Karpas-422 (cell line): ENCODE results near the gene NPBWR2. TPM values are rescaled to one million over a fixed set of nuclear protein-coding genes. Genes with fewer than 3 reads are reported as not detected.

Source experiments
- DNase-seq: peaks from one replicate; pipeline ENCODE4 v3.0.0-alpha.2; 2015
- H2AFZ ChIP-seq: fragments of 200-600 bp; sonication (generic); 2 replicates; pipeline ENCODE4 v1.6.1; 2014; ENCODE audit warnings: antibody characterized with exemption, low read length, mixed read lengths
- H3K27ac ChIP-seq: fragments of 200-600 bp; sonication (generic); 2 replicates; pipeline ENCODE4 v1.5.1; 2014; ENCODE audit warnings: mild to moderate bottlenecking, low read length, moderate library complexity
- H3K27me3 ChIP-seq: fragments of 200-600 bp; sonication (generic); 2 replicates; pipeline ENCODE4 v1.6.1; 2014; ENCODE audit warnings: low read length, mixed read lengths
- H3K36me3 ChIP-seq: fragments of 200-600 bp; sonication (generic); 2 replicates; pipeline ENCODE4 v1.6.1; 2014; ENCODE audit warnings: low read length, mixed read lengths; ENCODE audit not compliant: insufficient read depth
- H3K4me1 ChIP-seq: fragments of 200-600 bp; sonication (generic); 2 replicates; pipeline ENCODE4 v1.6.1; 2014; ENCODE audit warnings: mild to moderate bottlenecking, low read length, mixed read lengths
- H3K4me2 ChIP-seq: fragments of 200-600 bp; sonication (generic); 2 replicates; pipeline ENCODE4 v1.6.1; 2014; ENCODE audit warnings: low read length, low read depth, mild to moderate bottlenecking; ENCODE audit not compliant: poor library complexity, severe bottlenecking
- H3K4me3 ChIP-seq: fragments of 200-600 bp; sonication (generic); 2 replicates; pipeline ENCODE4 v1.5.1; 2014; ENCODE audit warnings: mild to moderate bottlenecking, antibody characterized with exemption, low read length, mixed read lengths
- H3K79me2 ChIP-seq: fragments of 200-600 bp; sonication (generic); 2 replicates; pipeline ENCODE4 v1.6.1; 2014; ENCODE audit warnings: mild to moderate bottlenecking, low read length, mixed read lengths
- H3K9ac ChIP-seq: fragments of 200-600 bp; sonication (generic); 2 replicates; pipeline ENCODE4 v1.6.0; 2014; ENCODE audit warnings: low read length
- H3K9me2 ChIP-seq: fragments of 200-600 bp; sonication (generic), shearing (Covaris generic); replicated peaks from 2 replicates; pipeline ENCODE4 v1.6.0; 2014; ENCODE audit warnings: mild to moderate bottlenecking, low read length, moderate library complexity; ENCODE audit not compliant: insufficient read depth
- H3K9me3 ChIP-seq: fragments of 300-700, 200-600 bp; sonication (generic); 2 replicates; pipeline ENCODE4 v1.6.1; 2014; ENCODE audit warnings: low read length, mixed read lengths
- H4K20me1 ChIP-seq: fragments of 200-600 bp; sonication (generic); 2 replicates; pipeline ENCODE4 v1.6.1; 2014; ENCODE audit warnings: mild to moderate bottlenecking, antibody characterized with exemption, low read length, low read depth; ENCODE audit not compliant: insufficient read depth
- total RNA-seq: library from RNA; depleted of rRNA; stranded (reverse); fragments of >200 nt; shearing (Covaris generic); gene quantifications from 2 replicates; pipeline ENCODE4 v1.2.3, GENCODE V29; 2014; ENCODE audit warnings: low replicate concordance

Gene NPBWR2
- total RNA-seq, 1 experiment from 2014 or later = not detected

GRCh38 chr20:64083804-64084684 is 23.3 kb downstream of the NPBWR2 start, which contains the start of gene LKAAEAR1:
LKAAEAR1 (minus strand) TSS chr20:64084398; CDS start chr20:64084219, 179 bp downstream.
- Histone ChIP-seq H3K4me1 (peaks cover 30% of the 10 kb centered on the region), H3K9ac (peak within 1 kb of the TSS; percentile 99), H3K4me2 (peak within 1 kb of the TSS; percentile 73), H3K9me3 (peaks cover 4% of the 10 kb centered on the region; the same call in 1 of the 2 replicates), H3K9me2 (no peaks in the 10 kb centered on the region), H2AFZ (no peak within 1 kb of the TSS), H3K36me3 (peaks cover 7% of the 10 kb centered on the region; the same call in 1 of the 2 replicates), H3K4me3 (peak within 1 kb of the TSS; percentile 80), H3K79me2 (peaks cover 16% of the 10 kb centered on the region; the same call in 1 of the 2 replicates), H4K20me1 (peaks cover 14% of the 10 kb centered on the region; the same call in 1 of the 2 replicates), H3K27me3 (no peaks in the 10 kb centered on the region), H3K27ac (peak within 1 kb of the TSS; percentile 92)
- no peak for DNase-seq

DNA sequence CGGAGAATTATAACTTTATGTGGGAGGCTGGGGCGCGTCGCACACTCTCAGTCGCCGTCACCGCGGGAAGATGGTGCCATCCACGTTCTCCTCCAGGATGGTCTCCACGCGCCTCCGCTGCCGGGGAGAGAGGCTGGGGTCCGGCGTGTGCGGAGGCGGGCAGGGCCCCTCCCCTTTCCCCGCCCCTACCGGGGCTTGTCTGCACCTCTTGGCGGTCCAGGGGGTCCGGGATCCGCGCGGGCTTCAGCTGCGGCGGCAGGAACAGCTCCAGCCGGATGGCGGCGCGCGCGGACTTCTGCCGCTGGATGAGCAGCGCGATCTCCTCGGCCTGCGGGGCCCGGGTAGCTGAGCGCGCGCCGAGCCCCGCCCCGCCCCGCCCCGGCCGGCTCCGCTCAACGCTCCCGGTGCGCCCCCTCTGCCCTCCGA is 24.0 kb downstream of the NPBWR2 start:
- Histone ChIP-seq H3K27ac (peak overlapping the region; percentile 92), H3K9ac (peak overlapping the region; percentile 99), H3K4me2 (peak overlapping the region; percentile 73), H3K9me2 (no peaks in the 10 kb centered on the region), H2AFZ (no peak overlapping the region), H4K20me1 (peaks cover 8% of the 10 kb centered on the region; the same call in 1 of the 2 replicates), H3K79me2 (peaks cover 16% of the 10 kb centered on the region; the same call in 1 of the 2 replicates), H3K27me3 (no peaks in the 10 kb centered on the region), H3K36me3 (peaks cover 7% of the 10 kb centered on the region; the same call in 1 of the 2 replicates), H3K4me3 (peak overlapping the region; percentile 80), H3K9me3 (peaks cover 4% of the 10 kb centered on the region; the same call in 1 of the 2 replicates), H3K4me1 (peaks cover 32% of the 10 kb centered on the region)
- DNase-seq = peak; percentile 92

DNA sequence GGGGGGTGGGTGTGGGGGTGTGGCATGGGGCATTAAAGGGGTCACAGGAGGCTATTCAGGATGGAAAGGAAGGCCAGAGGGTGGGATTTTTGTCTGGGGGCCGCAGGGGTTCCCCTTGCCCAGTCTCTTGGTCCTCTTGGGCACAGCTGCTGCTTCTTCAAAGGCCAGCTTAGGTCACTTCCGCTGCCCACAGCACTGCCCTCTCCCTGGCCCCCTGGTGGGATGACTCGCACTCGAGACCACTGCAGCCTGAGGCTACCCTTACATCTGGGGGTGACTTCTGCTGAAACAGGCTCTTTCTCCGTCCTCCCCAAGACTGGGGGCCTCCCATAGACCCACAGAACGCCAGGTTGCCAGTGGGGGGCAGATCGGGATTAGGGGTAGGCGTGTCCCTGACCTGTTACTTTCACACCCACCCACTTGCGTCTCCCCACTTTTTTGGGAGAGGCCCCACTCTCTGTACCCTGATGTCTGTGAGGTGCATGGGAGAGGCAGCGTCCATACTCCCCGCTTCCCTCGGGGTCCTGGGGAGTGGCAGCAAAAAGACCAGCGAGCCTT is 24.5 kb downstream of the NPBWR2 start:
- Histone ChIP-seq H3K9me3 (peaks cover 4% of the 10 kb centered on the region; the same call in 1 of the 2 replicates), H3K79me2 (peaks cover 13% of the 10 kb centered on the region; the same call in 1 of the 2 replicates), H2AFZ (no peak overlapping the region), H3K36me3 (peaks cover 7% of the 10 kb centered on the region; the same call in 1 of the 2 replicates), H3K4me2 (peak overlapping the region; percentile 73), H3K4me1 (peaks cover 33% of the 10 kb centered on the region), H3K9me2 (no peaks in the 10 kb centered on the region), H3K4me3 (peak overlapping the region; percentile 80), H4K20me1 (peaks cover 4% of the 10 kb centered on the region; the same call in 1 of the 2 replicates), H3K9ac (peak overlapping the region; percentile 99), H3K27me3 (no peaks in the 10 kb centered on the region), H3K27ac (peak overlapping the region; percentile 92)
- peak; percentile 64 for DNase-seq

GRCh38 chr20:64082126-64082731 is 25.1 kb downstream of the NPBWR2 start:
- H3K4me1 ChIP-seq = peaks cover 38% of the 10 kb centered on the region
- peak overlapping the region; percentile 80 for H3K4me3 ChIP-seq
- peaks cover 7% of the 10 kb centered on the region; the same call in 1 of the 2 replicates for H3K36me3 ChIP-seq
- no peak overlapping the region for H2AFZ ChIP-seq
- H4K20me1 ChIP-seq = no peaks in the 10 kb centered on the region; the same call in 1 of the 2 replicates
- H3K9me3 ChIP-seq = peaks cover 4% of the 10 kb centered on the region; the same call in 1 of the 2 replicates
- H3K9me2 ChIP-seq = no peaks in the 10 kb centered on the region
- peak overlapping the region; percentile 99 for H3K9ac ChIP-seq
- peaks cover 11% of the 10 kb centered on the region; the same call in 1 of the 2 replicates for H3K79me2 ChIP-seq
- H3K27ac ChIP-seq = peak overlapping the region; percentile 92
- H3K4me2 ChIP-seq = peak overlapping the region; percentile 73
- no peaks in the 10 kb centered on the region for H3K27me3 ChIP-seq
- DNase-seq = peak; percentile 65

- Histone ChIP-seq H3K4me3 (peak overlapping the region; percentile 80), H2AFZ (no peak overlapping the region), H3K79me2 (peaks cover 15% of the 10 kb centered on the region), H3K27ac (peak overlapping the region; percentile 92), H3K27me3 (no peaks in the 10 kb centered on the region), H3K9ac (peak overlapping the region; percentile 99), H3K9me2 (no peaks in the 10 kb centered on the region), H3K36me3 (peaks cover 4% of the 10 kb centered on the region; the same call in 1 of the 2 replicates), H4K20me1 (no peaks in the 10 kb centered on the region; the same call in 1 of the 2 replicates), H3K4me1 (peaks cover 44% of the 10 kb centered on the region), H3K4me2 (peak overlapping the region; percentile 73), H3K9me3 (peaks cover under 1% of the 10 kb centered on the region; the same call in 1 of the 2 replicates)
- DNase-seq = no peak
Measured at GRCh38 chr20:64081624-64081964, 25.8 kb downstream of the NPBWR2 start.

DNA sequence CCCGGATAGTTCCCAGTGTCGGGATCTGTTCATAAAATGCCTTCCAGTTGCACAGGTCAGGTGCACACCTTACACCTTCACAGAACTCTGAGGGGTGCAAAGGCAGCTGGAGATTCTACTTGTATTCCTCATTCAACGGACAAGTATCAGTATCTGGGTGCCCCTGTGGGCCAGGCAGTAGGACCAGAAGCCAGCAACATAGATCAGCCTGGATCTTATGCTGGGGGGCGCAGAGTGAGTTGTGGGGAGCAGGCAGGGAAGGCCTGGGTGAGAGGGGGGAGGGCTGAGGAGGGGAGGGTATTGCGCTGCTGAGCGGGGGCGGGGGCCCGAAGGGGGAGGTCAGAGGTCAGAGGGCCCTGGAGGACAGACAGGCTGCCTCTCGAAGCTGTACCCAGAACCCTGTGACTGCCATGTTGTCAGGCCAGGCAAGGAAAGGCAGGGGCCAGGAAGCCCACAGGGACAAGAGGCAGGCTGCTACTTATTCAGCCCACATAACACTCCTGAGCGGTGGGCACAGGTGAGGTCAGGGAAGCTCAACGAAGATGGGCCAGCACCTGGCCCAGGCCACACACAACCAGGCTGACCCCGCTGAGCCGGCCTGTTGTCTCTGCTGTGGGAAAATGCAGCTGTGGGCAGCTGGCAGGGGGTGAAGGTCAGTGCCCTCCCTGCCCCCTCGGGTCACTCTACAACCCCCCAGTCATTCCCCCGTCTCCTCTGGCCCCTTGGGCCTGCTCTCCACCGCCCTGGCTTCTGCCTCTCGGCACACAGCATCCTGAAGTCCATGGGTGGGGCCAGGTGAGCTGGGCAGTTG is 26.3 kb downstream of the NPBWR2 start:
- peak overlapping the region; percentile 99 for H3K9ac ChIP-seq
- H3K4me2 ChIP-seq = peak overlapping the region; percentile 73
- H3K4me1 ChIP-seq = peaks cover 50% of the 10 kb centered on the region

More for the DNA sequence above, 26.3 kb downstream of the NPBWR2 start:
- peak overlapping the region; percentile 92 for H3K27ac ChIP-seq
- H3K4me3 ChIP-seq = peak overlapping the region; percentile 80
- H4K20me1 ChIP-seq = no peaks in the 10 kb centered on the region; the same call in 1 of the 2 replicates
- peaks cover 6% of the 10 kb centered on the region; the same call in 1 of the 2 replicates for H3K36me3 ChIP-seq
- no peaks in the 10 kb centered on the region for H3K9me2 ChIP-seq
- H2AFZ ChIP-seq = no peak overlapping the region
- peaks cover 21% of the 10 kb centered on the region for H3K79me2 ChIP-seq
- H3K9me3 ChIP-seq = no peaks in the 10 kb centered on the region
- H3K27me3 ChIP-seq = no peaks in the 10 kb centered on the region
- DNase-seq = no peak
